Stimulated activated CD8-positive, alpha-beta memory T cell treated with anti-CD3 and anti-CD28 coated beads, Interleukin-12 subunit alpha, Interleukin-12 subunit beta, amount 100 ng/mL, for 4 hours (primary cell): Measurements from ENCODE around the gene SPDYE17.
"Not testable (repeated sequence)": the region's sequence is repeated elsewhere in the genome, so short reads cannot be mapped to it uniquely, and the experiment has no call there.

Experiments
- DNase-seq: peaks from one replicate; pipeline ENCODE4 v3.0.0-alpha.2; 2020; ENCODE audit warnings: low read depth

Gene SPDYE17

GRCh38 chr7:76972391-76972790 is 59.8 kb downstream of the SPDYE17 start:
- not testable (repeated sequence) for DNase-seq
